Epidermal melanocyte (primary cell): ENCODE data around the gene HNRNPDL.
"Not testable (repeated sequence)": the region's sequence is repeated elsewhere in the genome, so short reads cannot be mapped to it uniquely, and the experiment has no call there.

ENCODE experiments used
- DNase-seq: peaks from one replicate; pipeline ENCODE4 v3.0.0; 2011; ENCODE audit warnings: low spot score; ENCODE audit not compliant: insufficient read length

Gene HNRNPDL

DNA sequence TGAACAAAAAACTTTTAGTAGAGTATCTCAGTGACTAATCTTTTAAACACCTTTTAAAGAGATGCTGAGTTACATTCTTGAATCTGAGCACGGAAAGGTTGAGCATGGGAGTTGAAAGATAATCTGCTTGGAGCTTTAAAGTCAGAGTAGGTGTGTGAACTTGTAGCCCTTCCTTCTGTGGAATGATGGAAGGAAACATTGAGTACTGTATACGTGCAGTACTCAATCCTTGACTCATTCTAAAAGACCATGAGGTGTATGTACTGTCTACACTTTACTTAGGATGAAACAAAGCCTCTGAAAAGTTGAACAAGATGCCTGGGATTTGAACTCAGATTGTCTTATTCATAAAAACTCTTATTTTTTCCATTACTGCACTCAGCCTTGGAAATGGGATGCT, 3.5 kb upstream of the HNRNPDL start:
- DNase-seq = no peak

DNA sequence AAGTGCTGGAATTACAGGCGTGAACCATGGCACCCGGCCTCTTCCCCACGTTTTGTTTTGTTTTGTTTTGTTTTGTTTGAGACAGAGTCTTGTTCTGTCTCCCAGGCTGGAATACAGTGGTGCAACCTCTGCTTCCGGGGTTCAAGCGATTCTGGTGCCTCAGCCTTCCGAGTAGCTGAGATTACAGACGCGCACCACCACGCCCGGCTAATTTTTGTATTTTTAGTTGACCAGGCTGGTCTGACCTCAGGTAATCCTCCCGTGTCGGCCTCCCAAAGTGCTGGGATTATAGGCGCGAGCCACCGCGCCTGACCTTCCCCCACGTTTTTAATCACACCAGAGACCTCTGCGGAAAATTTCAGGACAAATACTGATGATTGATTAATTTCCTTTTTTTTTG, 2.3 kb upstream of the HNRNPDL start:
- no peak for DNase-seq

DNA sequence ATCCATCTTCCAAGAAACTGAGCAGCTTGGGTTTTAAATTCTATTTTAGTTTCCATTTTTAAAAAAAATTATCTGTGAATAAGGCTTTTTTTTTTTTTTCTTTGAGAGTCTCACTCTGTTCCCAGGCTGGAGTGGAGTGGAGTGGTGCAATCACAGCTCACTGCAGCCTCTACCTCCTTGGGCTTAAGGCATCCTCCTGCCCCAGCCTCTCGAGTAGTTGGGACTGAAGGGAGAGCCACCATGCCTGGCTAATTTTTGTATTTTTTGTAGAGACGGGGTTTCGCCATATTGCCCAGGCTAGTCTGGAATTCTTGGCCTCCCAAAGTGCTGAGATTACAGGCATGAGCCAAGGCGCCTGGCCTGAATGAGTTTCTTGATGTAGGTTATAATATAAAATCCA, 1.6 kb upstream of the HNRNPDL start:
- no peak for DNase-seq

DNA sequence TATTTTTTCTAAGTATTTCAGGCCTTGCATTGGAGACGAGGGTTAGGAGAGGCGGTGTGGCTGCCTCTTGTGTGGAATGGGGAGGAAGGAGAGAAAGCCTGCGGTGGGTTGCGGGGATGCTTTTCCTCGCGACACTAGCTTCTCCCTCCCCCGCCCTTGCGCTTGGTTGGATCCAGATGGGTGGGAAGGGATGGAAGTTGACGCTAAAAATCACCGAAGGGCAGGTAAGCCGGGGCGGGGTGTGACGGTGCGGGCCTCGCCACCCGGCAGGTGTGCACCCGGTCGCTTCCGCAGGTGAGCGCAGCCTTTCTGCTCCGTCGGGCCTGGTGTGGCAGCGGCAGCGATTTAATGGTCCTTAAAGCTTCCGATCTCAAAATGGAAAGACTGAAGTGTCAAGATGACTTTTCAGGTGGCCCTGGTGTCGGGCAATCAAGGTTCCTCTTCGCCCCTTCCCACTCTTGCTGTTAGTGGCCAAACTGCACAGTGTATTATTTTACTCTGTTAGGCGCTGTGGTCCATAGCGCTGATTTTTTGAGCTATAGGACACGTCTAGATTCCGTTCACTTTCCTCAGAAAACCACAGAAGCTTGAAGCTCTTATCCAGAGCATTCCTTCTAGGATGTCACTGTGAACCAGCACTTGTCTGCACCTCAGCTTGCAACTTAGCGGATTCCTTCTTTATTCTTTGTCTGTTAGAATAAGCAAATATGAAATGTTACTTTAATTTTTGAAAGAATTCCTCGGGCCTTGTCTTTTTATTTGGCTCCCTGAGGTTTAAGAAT, 893 bp upstream of the HNRNPDL start:
- DNase-seq = no peak

DNA sequence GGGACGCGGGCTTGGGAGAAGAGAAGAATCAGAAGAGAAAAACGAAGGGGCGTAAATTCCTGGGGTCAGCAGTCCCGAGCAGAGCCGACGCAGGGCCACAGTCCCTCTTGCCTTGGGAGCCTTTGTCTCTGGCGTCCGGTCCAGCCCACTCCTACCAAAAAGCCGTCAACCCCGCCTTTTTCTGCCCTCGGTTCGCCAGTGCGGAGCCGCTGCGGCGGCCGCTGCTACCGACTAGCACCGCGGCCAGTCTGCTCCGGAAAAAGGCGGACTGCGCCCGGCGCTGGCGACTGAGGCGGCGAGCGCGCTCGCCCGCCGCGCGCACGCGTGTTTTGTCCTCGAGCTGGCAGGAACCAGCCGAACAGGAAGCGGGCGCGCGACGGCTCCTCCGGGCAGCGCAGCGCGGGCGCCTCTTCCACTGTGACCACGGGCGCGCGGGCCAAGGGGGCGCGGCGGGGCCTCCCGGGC, 502 bp downstream of the HNRNPDL start:
- DNase-seq = no peak

DNA sequence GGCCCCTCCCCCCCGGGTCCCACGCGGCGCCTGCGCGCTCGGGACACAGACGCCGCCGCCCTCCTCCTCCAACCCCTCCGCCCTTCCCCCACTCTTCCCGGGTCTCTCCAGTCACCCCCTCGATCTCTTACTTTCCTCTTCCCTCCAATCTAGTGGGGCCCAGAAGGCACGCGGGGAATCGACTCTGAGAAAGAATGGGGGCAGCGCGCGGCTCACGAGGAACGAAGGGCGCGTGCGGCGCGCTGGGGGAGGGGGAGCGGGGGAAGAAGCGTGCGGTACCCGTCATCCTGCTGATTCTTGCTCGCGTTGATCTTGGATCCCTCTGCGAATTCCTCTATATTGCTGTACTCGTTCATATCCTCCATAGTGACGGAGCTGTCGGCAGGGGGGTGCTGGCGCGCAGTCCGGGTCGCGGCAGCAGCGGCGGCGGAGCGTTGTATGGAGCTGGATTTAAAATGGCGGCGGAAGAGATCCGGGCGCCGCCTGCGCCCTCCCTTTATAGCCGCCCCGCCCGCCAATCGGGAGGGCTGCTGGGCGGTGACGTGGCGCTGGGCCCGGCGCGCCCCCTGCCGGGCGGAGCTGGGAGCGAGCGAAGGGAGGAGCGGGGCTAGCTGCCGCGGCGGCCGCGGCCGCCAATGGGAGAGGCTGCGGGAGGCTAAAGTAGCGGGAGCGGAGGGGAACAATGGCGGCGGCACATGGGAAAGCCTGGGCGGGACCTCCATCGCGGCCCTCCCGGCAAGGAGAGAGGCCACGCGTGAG, 1.1 kb downstream of the HNRNPDL start:
- DNase-seq = peak; percentile 85

DNA sequence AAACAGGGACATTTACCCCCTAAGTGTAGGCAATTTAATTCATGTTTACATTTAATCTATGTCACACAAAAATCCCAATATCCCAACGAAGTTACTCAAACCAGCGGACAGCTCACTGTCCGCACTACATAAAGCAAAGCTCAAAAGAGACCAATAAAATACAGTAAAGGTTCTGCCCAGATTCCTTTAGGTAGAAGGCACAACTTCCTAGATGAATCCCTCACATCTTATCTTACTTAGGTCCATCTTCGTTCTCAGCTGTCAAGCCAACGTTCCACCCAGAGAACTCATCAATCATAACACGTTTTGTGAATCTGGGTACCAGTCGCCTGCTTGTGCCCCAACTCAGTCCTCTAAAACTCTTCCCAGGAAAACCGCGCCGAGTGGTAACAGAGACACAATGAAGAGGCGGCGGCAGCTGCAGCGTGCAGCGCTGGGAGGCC, 1.7 kb downstream of the HNRNPDL start:
- DNase-seq = no peak

DNA sequence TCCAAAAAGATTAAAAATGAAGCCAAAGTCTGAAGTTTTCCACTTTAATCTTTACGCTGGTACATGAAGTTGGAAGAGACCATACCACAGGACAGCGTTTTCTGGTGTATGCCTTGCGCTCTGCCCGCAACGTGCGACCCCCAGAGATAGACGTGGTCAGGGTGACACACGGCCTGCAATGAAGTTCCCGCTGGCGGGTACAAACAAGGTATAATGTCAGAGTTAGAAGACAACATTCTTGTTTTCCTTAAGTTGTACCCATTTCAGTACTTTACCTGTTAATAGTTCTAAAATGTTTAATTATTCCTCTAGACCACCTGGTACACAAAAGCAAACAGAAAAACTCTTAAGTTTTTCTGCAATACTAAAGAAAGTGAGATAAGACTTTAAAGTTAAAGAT, 4.8 kb downstream of the HNRNPDL start:
- no peak for DNase-seq

DNA sequence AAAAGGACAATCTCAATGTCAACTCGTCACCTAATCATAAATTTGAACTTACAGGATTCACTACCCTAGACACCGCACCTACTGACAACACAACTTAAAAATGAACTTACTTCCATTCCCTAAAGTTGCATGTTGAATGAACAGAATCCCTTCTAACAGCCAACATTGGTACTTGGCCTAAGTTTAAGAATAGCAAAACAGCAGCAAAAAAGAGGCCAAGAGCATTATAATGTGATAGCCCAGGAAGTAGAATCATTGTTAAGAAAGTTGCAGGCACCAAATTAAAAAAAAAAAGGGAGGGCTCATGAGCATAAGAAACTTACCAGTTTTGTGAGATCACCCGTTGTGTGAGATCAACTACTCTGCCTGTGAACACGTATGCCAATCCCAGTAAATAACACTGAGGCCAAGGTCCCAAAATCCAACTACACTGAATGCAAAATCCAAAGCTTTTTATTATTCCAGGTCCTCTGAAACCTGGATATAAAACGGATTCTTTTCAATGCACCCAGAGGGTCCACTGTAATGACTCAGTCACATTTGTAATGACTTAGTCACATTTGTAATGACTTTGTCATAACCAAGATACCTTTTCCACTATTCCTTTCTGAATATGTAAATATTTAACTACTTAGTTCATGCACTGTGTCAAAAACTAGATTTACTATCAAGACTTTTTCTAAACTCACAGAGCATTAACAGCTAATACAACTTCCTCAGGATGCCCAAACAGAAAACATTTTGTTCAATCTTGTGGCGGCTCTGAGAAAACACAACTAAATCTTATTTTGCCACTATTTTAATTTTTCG, 6.8 kb downstream of the HNRNPDL start:
- DNase-seq = no peak

DNA sequence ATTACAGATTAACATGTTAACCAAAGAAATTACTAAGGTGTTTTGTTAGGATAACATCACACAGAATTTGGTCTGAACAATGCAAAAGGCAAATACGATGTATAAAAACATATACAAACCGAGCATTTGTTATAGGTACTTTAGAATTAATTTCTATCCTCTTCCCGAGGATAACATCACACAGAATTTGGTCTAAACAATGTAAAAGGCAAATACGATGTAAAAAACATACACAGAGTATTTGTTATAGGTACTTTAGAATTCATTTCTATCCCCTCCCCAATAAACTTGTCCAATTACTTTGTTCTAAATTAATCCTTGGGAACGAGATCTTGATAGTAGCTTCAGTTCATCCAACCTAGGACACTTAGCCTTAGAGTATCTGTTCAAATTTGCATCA, 7.6 kb downstream of the HNRNPDL start:
- no peak for DNase-seq

DNA sequence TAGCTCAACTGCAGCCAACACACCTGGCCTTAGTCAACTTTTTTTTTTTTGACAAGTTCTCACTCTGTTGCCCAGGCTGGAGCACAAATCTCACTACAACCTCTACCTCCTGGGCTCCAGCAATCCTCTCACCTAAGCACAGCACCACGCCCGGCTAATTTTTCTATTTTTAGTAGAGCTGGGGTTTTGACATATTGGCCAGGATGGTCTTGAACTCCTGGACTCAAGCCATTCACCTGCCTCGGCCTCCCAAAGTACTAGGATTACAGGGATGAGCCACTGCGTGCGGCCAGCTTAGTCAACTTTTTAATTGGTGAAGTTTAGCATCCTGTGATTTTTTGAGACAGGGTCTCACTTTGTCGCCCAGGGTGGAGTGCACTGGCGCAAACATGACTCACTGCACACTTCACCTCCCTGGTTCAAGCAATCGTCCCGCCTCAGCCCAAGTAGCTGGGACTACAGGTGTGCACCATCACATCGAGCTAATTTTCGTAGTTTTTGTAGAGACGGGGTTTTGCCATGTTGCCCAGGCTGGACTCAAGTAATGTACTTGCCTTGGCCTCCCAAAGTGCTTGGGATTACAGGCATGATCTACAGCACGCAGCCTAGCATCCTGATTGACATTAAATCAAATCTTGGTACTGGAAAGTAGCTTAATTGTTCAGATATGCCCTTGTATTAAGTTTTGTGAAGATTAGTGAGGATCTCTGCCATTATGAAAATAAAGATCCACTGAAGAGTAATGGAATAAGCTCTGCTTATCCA, 8.3 kb downstream of the HNRNPDL start:
- no peak for DNase-seq

DNA sequence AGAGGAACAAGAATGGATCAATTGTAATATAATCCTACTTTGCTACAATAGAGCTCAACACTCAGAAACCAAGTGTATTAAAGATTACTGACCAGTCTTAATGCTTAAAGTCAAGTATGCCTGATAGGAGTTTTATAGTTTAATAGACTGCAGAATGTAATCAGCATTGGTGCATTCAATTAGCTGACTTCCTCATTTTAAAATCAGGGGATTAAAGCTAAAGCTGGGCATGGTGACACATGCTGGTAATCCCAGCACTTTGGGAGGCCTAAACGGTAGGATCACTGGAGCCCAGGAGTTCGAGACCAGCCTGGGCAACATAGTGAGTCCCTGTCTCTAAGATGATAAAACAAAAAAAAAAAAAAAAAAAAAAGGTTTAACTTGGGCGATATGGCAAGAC, 10.8 kb downstream of the HNRNPDL start:
- no peak for DNase-seq

DNA sequence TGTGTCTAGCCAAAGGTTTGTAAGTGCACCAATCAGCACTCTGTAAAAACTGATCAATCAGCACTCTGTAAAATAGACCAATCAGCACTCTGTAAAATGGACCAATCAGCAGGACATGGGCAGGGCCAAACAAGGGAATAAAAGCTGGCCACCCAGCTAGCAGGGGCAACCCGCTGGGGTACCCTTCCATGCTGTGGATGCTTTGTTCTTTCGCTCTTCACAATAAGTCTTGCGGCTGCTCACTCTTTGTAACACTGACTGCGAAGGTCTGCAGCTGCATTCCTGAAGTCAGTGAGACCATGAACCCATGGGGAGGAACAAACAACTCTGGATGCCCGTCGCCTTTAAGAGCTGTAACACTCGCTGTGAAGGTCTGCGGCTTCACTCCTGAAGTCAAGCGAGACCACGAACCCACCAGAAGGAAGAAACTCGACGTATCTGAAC, 14.3 kb downstream of the HNRNPDL start:
- DNase-seq = no peak

DNA sequence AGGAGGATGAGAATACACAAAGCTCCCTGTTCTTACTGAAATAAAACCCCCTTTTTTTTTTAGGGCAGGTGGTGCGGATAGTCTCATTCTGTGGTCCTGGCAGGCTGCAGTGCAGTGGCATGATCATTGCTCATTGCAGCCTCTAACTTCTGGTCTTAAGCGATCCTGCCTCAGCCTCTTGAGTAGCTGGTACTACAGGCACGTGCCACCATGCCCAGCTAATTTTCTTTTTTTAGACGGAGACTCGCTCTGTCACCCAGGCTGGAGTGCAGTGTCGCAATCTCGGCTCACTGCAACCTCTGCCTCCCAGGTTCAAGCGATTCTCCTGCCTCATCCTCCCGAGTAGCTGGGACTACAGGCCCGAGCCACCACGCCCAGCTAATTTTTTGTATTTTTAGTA, 15.2 kb downstream of the HNRNPDL start:
- not testable (repeated sequence) for DNase-seq

DNA sequence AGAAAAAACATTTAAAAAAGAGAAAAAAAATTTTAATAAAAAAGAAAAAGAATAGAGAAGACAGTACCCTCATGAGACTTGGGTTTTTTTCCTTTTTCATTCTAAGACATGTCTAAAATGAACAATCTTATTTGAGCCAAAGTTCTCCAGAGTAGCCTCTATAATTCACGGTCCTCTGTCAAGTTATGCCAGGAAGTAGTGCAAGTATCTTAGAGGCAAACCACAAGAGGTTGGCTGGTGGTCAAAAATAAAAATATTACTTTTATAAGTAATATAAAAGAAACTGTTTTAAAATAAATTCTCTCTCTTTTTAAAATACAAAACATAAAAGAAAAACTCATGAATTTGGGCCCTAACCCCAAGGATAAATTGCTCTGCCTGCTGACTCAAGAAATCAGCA, 26.5 kb downstream of the HNRNPDL start:
- no peak for DNase-seq

DNA sequence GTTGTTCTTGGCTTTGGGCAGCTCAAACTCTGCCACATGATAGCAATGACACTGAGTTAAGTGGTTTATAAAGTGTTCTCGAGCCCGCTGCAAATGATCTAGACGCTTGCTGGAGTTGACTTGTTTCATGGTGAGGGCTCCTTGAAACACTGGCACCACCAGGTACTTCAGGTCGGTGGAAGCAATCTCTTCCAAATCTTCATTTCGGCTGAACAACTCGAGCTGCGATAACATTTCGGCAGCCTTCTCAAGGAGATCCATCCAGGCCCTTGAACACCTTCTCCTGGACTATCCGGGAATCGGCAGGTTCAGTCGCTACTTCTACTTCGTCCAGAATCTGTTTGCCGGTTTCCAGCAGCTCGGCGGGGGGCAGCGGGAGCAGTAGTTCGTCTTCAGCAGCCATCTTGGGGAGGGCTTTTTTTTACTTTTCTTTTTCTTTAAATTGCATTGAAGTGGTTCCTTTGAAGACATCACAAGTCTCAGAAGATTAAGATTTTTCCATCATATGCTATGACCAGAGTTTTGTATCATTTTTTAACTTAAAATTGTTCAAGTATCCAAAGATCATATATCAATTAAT, 28.0 kb downstream of the HNRNPDL start:
- no peak for DNase-seq

DNA sequence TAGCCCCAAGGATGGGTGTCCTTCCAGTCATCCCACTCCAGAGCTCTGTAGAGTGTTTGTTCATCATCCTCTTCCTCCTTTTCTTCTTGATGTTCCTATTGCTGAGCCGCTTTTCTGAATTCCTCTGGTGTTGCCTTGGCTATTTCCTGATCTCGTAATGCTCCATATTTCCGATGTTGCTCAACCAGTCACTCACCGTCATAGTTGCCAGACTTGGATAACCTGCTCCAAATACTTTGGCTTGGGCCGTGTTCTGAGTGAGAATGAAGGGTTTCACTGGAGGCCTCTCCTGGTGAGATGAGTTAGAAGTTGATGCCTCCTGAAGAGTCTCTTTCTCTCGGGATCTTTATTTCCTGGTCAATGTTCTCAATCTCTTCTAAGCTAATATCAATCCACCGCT, 28.7 kb downstream of the HNRNPDL start:
- DNase-seq = no peak

DNA sequence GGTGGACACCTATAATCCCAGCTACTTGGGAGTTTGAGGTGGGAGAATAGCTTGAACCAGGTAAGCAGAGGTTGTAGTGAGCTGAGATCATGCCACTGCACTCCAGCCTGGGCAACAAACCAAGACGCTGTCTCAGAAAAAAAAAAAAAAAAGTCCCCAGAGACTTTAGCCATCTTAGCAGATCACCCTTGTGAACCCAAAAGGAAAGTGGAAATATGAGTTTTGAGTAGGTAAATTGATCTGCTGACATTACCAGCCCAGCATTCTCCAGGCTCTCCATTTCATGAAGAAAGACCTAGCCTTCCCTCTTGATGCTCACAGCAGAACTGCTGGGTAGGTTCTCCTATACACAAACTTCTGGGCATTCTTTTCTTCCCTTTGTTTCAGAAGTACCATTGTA, 32.0 kb downstream of the HNRNPDL start:
- DNase-seq = no peak

DNA sequence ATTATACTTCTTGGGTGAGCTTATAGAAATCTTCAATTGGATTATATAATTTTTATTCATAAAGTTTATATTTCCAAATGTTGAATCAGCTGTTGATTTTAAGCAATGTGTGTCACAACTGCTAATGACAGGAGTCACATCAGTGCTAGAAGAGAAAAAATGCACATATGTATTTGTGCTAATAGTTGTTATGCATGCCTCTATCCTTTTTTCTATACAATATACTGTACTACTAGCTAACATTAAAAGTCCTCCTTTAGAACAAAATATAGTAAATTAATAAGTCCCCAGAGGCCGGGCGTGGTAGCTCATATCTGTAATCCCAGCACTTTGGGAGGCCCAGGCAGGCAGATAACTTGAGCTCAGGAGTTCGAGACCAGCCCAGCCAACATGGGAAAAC, 32.7 kb downstream of the HNRNPDL start:
- no peak for DNase-seq

DNA sequence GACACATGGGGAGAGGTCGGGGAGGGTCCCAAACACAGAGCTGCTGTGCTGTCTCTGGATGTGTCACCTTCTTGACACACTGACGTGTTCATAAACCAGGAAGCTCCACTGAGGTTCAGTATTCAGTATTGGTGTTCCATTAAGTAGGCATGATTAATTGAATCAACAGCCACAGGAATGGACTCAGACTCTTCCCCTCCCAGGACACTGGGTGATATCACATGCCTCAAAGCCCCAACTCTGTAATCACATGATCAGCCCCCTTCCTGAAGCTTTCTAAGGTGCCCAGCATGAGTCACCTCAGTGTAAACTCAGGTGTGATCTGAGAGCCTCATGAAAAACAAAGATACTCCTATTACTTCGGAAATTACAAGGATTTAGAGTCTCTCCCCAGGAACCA, 35.4 kb downstream of the HNRNPDL start:
- DNase-seq = no peak

DNA sequence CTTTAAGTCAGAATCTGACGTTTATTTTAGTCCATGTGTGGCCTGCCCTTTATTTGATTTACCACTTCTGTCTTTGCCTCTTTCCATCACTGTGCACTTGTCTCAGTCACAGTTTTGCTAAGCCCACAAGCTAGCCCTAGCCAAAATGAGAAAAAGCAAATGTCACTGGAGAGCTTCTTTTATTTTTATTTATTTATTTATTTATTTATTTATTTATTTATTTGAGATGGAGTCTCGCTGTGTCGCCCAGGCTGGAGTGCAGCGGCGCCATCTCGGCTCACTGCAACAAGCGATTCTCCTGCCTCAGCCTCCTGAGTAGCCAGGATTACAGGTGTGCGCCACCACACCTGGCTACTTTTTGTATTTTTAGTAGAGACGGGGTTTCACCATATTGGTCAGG, 40.2 kb downstream of the HNRNPDL start:
- DNase-seq = not testable (repeated sequence)
